Stimulated activated CD8-positive, alpha-beta memory T cell treated with anti-CD3 and anti-CD28 coated beads, Interleukin-4, amount 100 ng/mL, for 1 hour (primary cell): ENCODE data around the gene ITFG2.

Experiments used
- DNase-seq, 2 donors: peaks; one replicate each; pipeline ENCODE4 v3.0.0-alpha.2; 2020; ENCODE audit warnings: low read depth in 2 of 2, low spot score in 1 of 2

Gene ITFG2

DNA sequence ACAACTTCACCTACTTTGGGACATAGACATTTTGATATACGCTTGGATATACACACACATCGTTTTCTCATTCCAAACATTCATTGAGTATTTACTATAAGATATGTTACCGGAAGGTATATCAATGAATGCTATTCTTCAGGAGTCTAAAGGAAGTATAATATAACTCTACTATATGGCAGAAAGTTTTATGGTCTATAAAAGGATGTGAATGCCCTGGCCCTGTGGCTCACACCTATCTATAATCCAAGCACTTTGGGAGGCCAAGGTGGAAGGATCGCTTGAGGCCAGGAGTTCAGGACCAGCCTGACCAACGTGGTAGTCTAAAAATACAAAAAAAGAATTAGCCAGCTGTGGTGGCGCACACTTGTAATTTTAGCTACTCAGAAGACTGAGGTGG, 16.8 kb downstream of the ITFG2 start:
- DNase-seq = no peak

DNA sequence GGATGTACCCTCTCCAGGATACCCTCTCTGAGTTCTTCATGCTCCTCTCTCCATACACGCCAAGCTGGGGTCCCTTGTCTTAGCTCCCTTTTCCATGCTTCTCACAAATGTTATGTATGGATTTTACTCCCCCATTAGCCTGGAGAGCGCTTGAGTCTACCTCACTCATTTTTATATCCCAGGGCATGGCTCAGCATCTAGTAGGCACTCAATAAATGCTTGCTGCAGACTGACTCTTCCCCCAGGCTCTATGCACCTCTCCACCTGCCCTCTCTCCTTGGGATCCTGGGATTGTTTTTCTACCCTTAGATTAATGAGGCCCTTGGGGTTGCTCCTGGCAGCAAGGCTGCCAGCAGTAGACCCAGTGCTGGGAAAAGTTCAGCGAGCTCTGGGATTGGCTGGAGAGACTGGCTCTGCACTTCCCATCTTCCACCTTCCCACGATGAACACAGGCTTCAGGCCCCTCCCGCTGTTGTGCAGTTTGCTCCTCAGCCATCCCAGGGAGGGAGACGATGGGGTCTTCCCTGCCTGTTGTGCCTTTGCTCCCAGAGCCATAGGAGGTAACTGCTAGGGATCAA, 20.2 kb downstream of the ITFG2 start:
- no peak for DNase-seq

- no peak for DNase-seq
Measured at GRCh38 chr12:2833327-2833726, 20.9 kb downstream of the ITFG2 start.

DNA sequence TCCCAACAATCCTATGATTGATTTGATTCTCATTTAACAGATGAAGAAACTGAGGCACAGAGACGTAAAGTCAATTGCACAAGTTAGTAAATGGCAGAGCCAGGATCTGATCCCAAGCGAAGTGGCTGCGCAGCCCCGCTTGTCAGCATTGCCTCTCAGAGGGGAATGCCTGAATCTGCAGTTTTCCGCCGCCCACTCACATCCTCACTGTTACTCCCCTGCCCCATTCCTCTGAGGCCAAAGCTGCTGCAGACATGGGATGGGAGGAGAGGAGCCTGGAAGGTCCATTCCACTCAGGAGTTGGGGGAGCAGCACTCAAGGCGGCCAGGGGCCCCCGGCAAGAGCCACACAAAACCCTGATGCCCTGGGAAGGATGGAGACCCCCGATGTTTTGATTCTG, 21.3 kb downstream of the ITFG2 start:
- DNase-seq = no peak

GRCh38 chr12:2834581-2835491, 22.4 kb downstream of the ITFG2 start, which contains the start of gene NRIP2:
Gene NRIP2, minus strand, starts transcription at chr12:2835035. Its CDS starts 52 bp downstream, at chr12:2834983.
- no peak for DNase-seq

DNA sequence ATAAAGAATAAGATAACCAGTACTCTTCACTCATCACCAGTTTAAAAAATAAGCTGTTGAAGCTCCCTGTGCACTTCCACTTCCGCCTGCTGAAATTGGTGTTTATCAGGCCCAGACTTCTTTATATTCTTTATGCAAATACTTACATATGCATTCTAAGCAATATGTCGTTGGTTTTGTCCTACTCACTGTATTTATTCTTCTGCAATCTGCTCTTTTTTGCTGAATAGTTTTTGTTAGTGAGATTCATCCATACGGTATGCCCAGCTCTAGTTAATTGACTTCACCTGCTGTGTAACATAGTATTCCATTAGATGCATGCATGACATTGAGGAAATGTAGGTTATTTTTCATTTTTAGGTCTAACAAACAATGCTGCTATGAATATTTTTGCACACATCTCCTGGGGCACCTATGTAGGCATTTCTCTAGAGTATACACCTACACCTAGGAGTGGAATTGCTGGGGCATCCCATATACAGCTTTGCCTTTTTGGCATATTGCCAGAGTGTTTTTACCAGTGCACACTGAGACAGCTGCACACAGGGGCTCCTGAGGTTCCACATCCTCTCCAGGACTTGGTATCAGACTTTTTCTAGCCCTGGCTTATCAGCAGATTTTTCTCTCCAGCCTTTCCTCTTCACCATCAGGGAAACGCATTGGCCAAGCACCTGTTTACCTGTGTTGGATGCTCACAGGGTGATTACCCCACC, 23.4 kb downstream of the ITFG2 start:
- no peak for DNase-seq

GRCh38 chr12:2836574-2836973, 24.1 kb downstream of the ITFG2 start:
- no peak for DNase-seq

GRCh38 chr12:2841056-2841650, 28.7 kb downstream of the ITFG2 start:
- DNase-seq = no peak

DNA sequence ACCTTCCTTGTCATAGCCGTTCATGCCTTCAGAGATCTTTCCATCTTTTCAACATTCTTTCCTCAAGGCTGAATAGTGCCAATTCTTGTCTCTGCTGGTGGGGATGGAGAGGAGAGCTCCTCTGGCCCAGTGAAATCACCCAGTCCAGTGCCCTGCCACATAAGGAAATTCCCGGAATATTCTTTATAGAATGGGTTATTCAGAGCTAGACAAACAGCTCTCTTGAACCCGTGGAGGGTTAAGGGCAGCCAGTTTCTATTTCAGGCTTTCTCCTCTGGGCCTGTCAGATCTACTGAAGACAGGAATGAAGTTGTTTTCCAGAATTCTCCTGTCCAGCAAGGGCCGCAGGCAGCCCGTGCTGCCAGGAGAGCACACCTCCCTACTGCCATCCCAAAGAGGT, 30.5 kb downstream of the ITFG2 start:
- no peak for DNase-seq

DNA sequence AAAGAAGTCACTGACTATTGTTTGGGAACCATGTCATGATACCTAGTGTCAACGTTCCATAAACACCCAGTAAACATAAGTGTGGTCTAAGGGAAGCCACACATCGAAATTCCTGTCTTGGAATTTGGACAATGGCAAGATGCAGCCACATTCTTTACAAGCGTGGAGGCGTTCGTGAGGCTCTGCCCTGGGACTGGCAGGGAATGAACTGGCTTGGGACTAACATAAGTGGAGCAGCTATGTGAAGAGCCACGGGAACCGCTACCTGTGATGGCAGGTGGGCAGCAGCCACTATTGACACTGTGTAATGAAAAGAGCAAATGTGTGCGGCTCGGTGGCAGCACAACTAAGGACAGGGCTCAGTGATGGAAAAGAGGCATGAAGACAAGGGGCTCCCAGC, 32.3 kb downstream of the ITFG2 start:
- DNase-seq = no peak

DNA sequence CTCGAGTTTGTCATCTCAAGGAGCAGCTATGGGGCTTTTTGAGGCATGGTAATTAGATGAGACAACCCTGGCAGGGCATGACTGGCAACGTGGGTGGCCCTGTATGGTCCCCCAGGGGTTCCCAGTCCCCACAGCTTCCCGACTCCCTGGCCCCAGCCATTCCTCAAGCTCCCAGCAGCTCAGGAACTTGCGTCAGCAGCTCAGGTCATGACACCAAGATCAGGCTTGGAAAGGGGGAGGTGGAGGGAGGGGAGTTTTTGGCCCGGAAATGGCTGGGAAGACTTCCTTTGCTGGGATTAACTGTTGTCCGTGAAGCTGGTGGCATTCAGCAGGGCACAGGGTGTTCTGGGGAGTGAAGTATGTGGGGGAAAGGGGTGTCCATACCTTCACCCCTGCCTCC, 32.8 kb downstream of the ITFG2 start:
- no peak for DNase-seq

GRCh38 chr12:2851931-2852330, 39.5 kb downstream of the ITFG2 start:
- DNase-seq = no peak

DNA sequence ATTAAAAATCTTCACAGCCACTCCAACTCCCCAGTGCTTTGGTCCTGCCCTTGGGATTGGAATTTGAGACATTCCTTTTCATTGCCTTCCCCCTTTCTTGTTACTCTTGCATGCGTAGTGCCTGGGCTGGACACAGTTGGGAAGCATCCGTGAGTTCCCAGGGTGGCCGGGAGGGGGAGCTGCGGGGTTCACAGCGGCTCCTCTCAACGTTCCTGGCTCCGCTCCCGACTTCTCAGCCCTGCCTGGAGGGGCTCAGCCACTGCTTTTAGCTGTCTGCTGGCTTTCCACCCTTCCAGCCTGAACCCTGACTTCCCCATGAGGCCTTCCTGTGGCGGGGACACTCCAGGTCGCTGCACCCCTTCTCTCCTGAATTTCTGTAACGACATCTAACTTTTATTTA, 41.2 kb downstream of the ITFG2 start:
- no peak for DNase-seq

DNA sequence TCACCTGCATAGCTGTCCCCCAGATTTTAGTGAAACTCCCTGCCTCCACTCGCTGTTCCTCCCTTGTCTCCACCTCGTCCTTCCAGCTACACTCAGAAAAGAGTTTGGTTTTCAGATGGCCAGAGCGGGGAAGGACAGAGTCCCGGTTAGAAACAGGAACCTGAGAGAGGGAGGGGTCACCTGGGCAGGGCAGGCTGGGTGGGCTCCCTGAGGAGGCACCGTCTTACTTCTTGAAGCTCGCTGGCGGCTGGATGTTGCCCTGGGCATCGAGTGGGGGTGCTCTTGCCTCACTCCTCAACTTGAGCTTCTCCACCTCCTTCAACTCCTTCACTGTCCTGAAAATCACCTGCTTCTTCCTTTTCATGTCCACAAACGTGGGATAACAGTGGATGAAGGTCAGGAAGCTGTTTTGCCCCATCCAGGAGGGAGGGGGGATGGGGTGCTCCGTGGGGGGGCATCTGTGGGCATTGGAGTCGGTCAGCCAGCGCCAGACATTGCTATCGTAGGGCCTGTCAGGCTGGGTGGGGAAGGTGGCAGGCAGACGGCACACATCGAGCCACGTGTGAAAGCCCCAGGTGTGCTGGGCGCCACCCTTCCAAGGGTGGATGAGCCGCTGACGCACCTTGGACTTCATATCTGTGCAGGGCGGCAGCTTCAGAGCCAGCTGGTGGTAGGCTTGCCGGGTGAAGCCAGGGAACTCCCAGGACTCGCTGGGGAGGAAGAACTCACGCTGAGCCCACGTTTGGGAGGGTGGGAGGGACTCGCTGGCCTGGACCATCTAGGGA, 42.4 kb downstream of the ITFG2 start:
- no peak for DNase-seq

- no peak for DNase-seq
Measured at GRCh38 chr12:2855546-2855945, 43.1 kb downstream of the ITFG2 start.

GRCh38 chr12:2856051-2856450, 43.6 kb downstream of the ITFG2 start:
- no peak for DNase-seq

DNA sequence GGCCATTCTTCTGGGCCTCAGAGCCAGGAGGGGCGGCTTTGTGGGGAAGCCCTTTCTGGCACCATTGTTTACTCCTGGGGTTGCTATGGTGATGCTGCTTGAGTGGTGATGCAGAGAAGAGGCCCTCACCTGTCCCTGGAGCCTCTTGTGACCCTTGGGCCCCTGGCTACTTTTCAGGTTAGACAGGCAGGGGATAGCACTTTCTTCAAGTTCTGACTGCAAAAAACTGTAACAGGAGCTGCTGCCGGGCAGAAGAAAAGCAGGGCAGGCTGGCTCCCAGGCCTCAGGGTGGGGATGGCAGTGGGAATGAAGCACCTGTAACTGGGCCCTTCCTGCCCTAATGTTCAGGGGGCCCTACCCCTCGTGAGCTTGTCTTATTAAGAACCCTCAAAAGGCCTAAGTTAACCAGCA, 44.6 kb downstream of the ITFG2 start, which contains the start of gene TEX52:
TSS of gene TEX52 (minus strand) at position 19 of the 411 bp plus-strand sequence. CDS start at position 6, 13 bp downstream.
- no peak for DNase-seq

- DNase-seq = no peak
Measured at GRCh38 chr12:2857576-2857975, 45.1 kb downstream of the ITFG2 start.

- DNase-seq = no peak
Measured at GRCh38 chr12:2858334-2858733, 45.9 kb downstream of the ITFG2 start.

GRCh38 chr12:2858944-2859421, 46.5 kb downstream of the ITFG2 start:
- DNase-seq = no peak

DNA sequence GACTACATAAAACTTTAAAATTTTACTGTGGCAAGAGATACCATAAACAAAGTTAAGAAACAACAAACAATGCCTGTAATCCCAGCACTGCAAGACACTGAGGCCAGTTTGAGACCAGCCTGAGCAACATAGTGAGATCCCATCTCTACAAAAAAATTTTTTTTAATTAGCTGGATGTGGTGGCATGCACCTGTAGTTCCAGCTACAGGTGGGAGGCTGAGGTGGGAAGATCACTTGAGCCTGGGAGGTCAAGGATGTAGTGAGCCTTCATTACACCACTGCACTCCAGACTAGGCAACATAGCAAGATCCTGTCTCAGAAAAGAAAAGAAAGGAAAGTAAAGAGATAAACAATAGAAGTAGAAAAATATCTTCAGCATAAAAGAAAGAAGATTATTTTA, 47.7 kb downstream of the ITFG2 start:
- no peak for DNase-seq
